ENCODE results near the gene S100A10. TPM values are rescaled to one million over a fixed set of nuclear protein-coding genes. Genes with fewer than 3 reads are reported as not detected.
A peak's percentile ranks its signal among the peaks of the same experiment; 100 is the strongest.

S100A10 gene
- total RNA-seq, 3 donors from 2014 or later (not counting 1 experiment from before 2014, with no cell fraction given) = 142 to 200 (median 183) TPM

GRCh38 chr1:151991663-151992302 is 1.9 kb downstream of the S100A10 start:
- Histone ChIP-seq H3K27ac (ENCODE audit: low read length) (no peak overlapping the region), H3K27me3 (ENCODE audit: control insufficient read depth, insufficient read depth, low read length) (no peaks in the 10 kb centered on the region), H3K9me3 (ENCODE audit: control insufficient read depth, insufficient read depth, low read length) (no peaks in the 10 kb centered on the region), H3K4me3 (ENCODE audit: low read length) (no peak overlapping the region), H3K36me3 (ENCODE audit: control insufficient read depth, insufficient read depth, low read length) (peaks cover 3% of the 10 kb centered on the region), H3K4me1 (ENCODE audit: control insufficient read depth, insufficient read depth, low read length) (peaks cover 36% of the 10 kb centered on the region)
- intact Hi-C loops (cut with micrococcal nuclease) = no loop called here
- Mint-ChIP-seq H3K27me3 (ENCODE audit: low read depth in 2 of 2) (no peaks in the 10 kb centered on the region), H3K9me3 (no peaks in the 10 kb centered on the region), H3K4me3 (peak overlapping the region; percentile 70), H3K36me3 (no peaks in the 10 kb centered on the region), H3K27ac (peak overlapping the region; percentile 83 to 96), H3K4me1 (peaks cover 45 to 66% of the 10 kb centered on the region in 2 donors)
- 92% methylated on average over 6 of the region's 6 CpGs for WGBS (ENCODE audit: insufficient coverage)
- ATAC-seq (no peak), DNase-seq (no peak)
- no peak for TF ChIP-seq CTCF (IDR thresholded peaks at IDR 0.05)

GRCh38 chr1:151990856-151991198 is 2.8 kb downstream of the S100A10 start:
- TF ChIP-seq CTCF (IDR thresholded peaks at IDR 0.05) = no peak
- ATAC-seq = no peak
- Histone ChIP-seq H3K27me3 (ENCODE audit: control insufficient read depth, insufficient read depth, low read length) (no peaks in the 10 kb centered on the region), H3K27ac (ENCODE audit: low read length) (no peak overlapping the region), H3K36me3 (ENCODE audit: control insufficient read depth, insufficient read depth, low read length) (peaks cover 5% of the 10 kb centered on the region), H3K4me3 (ENCODE audit: low read length) (no peak overlapping the region), H3K4me1 (ENCODE audit: control insufficient read depth, insufficient read depth, low read length) (peaks cover 36% of the 10 kb centered on the region), H3K9me3 (ENCODE audit: control insufficient read depth, insufficient read depth, low read length) (no peaks in the 10 kb centered on the region)
- no peaks in the 10 kb centered on the region for H3K36me3 Mint-ChIP-seq
- peak overlapping the region; percentile 83 to 96 for H3K27ac Mint-ChIP-seq
- intact Hi-C loops (cut with micrococcal nuclease) = no loop called here
- H3K9me3 Mint-ChIP-seq = no peaks in the 10 kb centered on the region
- no peak for DNase-seq
- peaks cover 45 to 71% of the 10 kb centered on the region in 2 donors for H3K4me1 Mint-ChIP-seq
- WGBS (ENCODE audit: insufficient coverage) = 92% methylated on average over 3 of the region's 5 CpGs
- H3K27me3 Mint-ChIP-seq (ENCODE audit: low read depth in 2 of 2) = no peaks in the 10 kb centered on the region
- peak overlapping the region; percentile 70 for H3K4me3 Mint-ChIP-seq

- H3K27me3 Mint-ChIP-seq (ENCODE audit: low read depth in 2 of 2) = no peaks in the 10 kb centered on the region
- peaks cover 45 to 71% of the 10 kb centered on the region in 2 donors for H3K4me1 Mint-ChIP-seq
- no peak for TF ChIP-seq CTCF (IDR thresholded peaks at IDR 0.05)
- Histone ChIP-seq H3K27ac (ENCODE audit: low read length) (no peak overlapping the region), H3K9me3 (ENCODE audit: control insufficient read depth, insufficient read depth, low read length) (no peaks in the 10 kb centered on the region), H3K4me1 (ENCODE audit: control insufficient read depth, insufficient read depth, low read length) (peaks cover 36% of the 10 kb centered on the region), H3K4me3 (ENCODE audit: low read length) (no peak overlapping the region), H3K27me3 (ENCODE audit: control insufficient read depth, insufficient read depth, low read length) (no peaks in the 10 kb centered on the region), H3K36me3 (ENCODE audit: control insufficient read depth, insufficient read depth, low read length) (peaks cover 11% of the 10 kb centered on the region)
- no peaks in the 10 kb centered on the region for H3K36me3 Mint-ChIP-seq
- ATAC-seq (no peak), DNase-seq (no peak)
- intact Hi-C loops (cut with micrococcal nuclease) = no loop called here
- H3K4me3 Mint-ChIP-seq = no peak overlapping the region
- 86% methylated on average over 5 of the region's 5 CpGs for WGBS (ENCODE audit: insufficient coverage)
- H3K27ac Mint-ChIP-seq = peak overlapping the region; percentile 83 to 96
- no peaks in the 10 kb centered on the region for H3K9me3 Mint-ChIP-seq
These were observed 3.4 kb downstream of the S100A10 start for GRCh38 chr1:151990058-151990855.

Data from natural killer cell (primary cell).